Right ventricle myocardium superior (tissue), 1 donor: ENCODE measurements around the gene COL8A1. TPM values are rescaled to one million over a fixed set of nuclear protein-coding genes. Genes with fewer than 3 reads are reported as not detected.
"Not testable (repeated sequence)": the region's sequence is repeated elsewhere in the genome, so short reads cannot be mapped to it uniquely, and the experiment has no call there.

Source experiments
- ATAC-seq: fragments of 200-7000 bp; cut with Tn5 transposase; one replicate; pipeline ENCODE4 v1.9.1; 2020; ENCODE audit warnings: mild to moderate bottlenecking; ENCODE audit not compliant: poor library complexity
- DNase-seq: peaks from one replicate; pipeline ENCODE4 v3.0.0-alpha.2; 2020
- intact Hi-C: fragments of 100-400 bp; cut with DNase I; formaldehyde crosslinking; loops from one replicate; pipeline ENCODE4 v1.11.2; 2022
- total RNA-seq: library from RNA; stranded (reverse); fragmentation: NEBNext Ultra II Directional; extraction: Animal tissue kit (Norgen Biotek cat#: 25700); gene quantifications from one replicate; pipeline ENCODE4 v1.2.1, GENCODE V29; 2021
- donor health status: DM: no; HTN: yes; CAD: no; lungs with severe emphysema.

Gene COL8A1
- total RNA-seq, 1 donor from 2014 or later = 9.4 TPM

DNA sequence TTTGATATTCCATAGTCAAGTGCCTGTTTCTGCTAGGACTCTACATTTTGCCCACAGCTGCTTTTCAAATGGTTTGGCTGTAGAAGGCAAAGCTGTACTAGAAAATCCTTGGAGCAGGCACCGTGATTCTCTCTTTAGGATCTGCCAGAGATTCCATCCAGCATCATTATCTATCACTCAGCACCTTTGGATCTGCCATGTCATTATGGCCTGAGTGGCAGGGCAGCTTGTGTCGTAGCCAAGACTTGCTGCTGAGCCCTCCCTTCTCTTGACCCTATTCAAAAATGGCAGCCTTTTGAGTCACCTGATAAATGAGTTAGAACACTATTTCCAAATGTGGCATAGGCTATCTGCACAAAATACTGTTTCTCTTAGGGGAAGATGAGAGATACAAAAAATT, 171.2 kb downstream of the COL8A1 start:
- intact Hi-C loops = no loop called here
- peak; percentile 76 for ATAC-seq

GRCh38 chr3:99810403-99810802, 172.0 kb downstream of the COL8A1 start:
- ATAC-seq (no peak), DNase-seq (no peak)
- intact Hi-C loops = loop anchor here (10.0 kb wide), 1 partner anchor 594 kb away; the partner anchor contains the start of genes LNP1 and TOMM70

More for the DNA sequence above, 171.2 kb downstream of the COL8A1 start:
- no peak for DNase-seq

DNA sequence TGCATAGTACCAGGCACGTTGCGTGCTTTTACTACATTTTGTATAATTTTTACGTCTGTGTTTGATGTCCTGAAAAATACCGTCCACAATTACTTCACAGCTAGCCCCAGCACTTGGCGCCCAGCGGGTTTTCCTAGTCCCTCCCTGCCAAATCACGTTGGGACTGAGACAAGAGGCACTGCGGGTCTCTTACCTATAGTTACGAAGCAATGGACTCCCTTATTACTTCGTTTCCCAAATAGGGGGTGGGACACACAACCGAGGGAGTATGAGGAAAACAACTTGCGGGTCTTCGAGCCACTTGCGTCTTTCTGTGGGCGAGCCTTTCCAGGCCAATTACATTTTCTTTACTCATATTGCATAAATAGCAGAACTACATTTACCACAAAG, 178.6 kb downstream of the COL8A1 start:
- ATAC-seq (peak; percentile 27), DNase-seq (no peak)
- intact Hi-C loops = loop anchor here (10.0 kb wide), 1 partner anchor 588 kb away; the partner anchor contains the start of genes LNP1 and TOMM70

DNA sequence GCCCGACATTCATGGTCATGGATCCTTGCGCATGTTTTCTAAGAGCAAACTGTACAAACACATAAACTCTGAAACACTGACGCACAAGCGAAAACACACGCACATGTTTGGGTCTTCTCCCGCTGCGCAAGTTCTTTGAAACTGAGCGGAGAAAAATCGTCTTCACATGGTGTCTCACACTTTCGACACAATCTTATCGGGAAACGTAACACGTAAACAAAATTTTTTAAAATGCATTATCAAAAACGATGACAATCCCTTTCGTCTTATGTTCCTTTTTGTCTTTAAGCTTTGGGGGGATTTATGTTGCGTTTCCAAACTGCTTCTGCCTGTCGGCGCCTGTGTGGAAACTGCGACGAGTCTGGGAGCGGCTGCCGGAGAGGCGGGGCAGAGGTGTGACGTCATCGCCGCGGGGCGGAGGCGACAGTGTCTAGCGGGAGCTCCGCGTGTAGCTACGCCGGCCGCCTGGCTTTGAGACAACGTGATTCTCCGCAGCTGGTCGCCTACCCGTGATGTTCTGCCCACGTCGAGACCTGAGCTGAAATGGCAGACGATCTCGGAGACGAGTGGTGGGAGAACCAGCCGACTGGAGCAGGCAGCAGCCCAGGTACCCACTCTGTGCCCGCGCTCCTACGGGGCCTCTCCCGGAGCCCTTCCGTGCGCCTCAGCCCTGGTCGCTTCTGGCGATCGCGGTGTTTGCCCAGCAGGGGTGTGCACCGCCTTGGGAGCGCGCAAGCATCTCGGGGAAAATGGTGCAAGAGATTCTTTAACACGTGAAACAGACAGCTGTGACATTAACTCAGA, 179.2 kb downstream of the COL8A1 start, which contains the start of gene CMSS1:
Gene CMSS1 (plus strand): TSS at position 426 of the 804 bp plus-strand sequence.
- peak; percentile 99 for ATAC-seq
- intact Hi-C loops = loop anchor here (10.0 kb wide), 1 partner anchor 587 kb away; the partner anchor contains the start of genes LNP1 and TOMM70
- DNase-seq = peak; percentile 98

- intact Hi-C loops = loop anchor here (10.0 kb wide), 1 partner anchor 586 kb away; the partner anchor contains the start of genes LNP1 and TOMM70
Measured at GRCh38 chr3:99818818-99819217, 180.4 kb downstream of the COL8A1 start.

DNA sequence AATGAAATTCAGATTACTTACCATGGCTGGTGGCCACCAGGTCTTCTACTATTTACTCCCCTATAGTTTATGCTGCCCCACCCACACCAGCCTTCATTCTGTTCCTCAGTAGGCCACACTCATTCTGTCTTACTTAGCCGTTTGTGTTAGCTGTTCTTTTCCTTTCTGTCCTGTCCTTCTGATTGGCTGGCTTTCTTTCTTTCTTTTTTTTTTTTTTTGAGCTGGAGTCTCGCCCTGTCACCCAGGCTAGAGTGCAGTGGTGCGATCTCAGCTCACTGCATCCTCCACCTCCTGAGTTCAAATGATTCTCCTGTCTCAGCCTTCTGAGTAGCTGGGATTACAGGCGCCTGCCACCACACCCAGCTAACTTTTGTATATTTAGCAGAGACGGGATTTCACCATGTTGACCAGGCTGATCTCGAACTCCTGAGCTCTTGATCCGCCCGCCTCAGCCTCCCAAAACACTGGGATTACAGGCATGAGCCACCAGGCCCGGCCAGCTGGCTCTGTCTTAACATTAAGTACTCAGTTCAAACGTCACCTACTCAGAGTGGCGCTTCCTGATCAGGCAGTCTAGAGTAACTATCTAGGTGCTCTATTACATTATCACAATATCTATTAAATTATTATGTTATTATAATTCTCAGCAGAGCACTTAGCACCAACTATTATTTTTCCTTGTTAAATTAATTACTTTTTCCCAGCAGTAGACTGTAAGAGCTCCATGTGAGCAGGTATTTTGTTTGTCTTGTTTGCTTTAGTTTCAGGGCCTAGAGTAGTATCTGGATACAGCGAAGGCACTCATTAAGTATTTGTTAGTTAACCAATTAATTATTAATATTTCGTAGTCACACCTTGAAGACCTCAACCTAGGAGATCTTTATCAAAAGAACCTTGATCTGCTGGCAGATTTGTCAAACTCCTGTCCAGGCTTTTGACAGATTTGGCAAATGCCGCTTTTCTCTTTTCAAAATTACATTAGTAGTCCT, 185.6 kb downstream of the COL8A1 start:
- intact Hi-C loops = no loop called here
- ATAC-seq (no peak), DNase-seq (no peak)

More at GRCh38 chr3:99818818-99819217, 180.4 kb downstream of the COL8A1 start:
- ATAC-seq (no peak), DNase-seq (no peak)

DNA sequence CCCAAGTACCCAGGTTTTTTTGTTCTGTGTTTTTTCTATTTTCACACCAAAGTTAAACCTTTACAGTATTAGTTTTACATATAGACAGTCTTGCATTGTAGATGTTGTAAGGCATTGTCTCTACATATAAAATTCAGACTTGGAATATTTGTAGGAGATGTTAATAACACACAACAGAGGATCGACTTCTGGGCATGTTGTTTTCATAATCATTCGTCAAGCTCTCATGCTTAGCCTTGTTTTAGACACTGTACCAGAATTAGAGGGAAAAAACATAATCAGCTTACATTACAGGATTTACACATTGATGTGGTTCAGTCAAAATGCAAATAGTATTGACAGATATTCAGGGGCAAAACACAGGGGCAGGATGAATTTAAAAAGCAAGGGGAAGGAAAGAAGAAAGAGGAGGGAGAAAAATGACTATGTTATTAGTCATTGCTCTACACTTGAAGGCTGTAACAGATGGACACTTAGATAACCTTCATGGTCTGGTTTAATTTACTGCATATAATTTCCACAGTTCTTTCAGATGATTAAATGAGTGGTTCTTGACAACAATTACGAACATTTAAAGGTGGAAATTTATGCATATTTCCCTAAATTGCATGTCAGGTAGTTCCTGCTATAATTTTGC, 186.7 kb downstream of the COL8A1 start:
- intact Hi-C loops = no loop called here
- DNase-seq (no peak), ATAC-seq (no peak)

DNA sequence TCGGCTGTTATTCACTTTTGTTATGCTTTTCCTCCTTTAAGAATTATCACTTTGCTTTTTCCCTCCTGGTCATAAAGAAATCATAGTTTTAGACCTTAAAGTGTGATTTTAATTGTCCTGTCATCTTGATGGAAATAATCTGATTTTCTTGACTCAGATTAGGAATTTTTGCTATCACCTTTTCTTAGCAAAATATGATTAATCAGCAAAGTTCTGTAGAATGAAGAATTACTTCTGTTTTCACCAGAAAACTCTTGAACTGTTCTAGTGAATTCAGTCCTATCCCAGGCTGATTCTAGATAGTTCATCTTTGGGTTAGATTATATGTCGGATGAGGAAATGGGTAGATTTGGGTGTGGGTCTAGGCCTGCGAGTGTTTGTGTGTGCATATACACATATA, 191.4 kb downstream of the COL8A1 start:
- intact Hi-C loops = no loop called here
- no peak for DNase-seq
- no peak for ATAC-seq

DNA sequence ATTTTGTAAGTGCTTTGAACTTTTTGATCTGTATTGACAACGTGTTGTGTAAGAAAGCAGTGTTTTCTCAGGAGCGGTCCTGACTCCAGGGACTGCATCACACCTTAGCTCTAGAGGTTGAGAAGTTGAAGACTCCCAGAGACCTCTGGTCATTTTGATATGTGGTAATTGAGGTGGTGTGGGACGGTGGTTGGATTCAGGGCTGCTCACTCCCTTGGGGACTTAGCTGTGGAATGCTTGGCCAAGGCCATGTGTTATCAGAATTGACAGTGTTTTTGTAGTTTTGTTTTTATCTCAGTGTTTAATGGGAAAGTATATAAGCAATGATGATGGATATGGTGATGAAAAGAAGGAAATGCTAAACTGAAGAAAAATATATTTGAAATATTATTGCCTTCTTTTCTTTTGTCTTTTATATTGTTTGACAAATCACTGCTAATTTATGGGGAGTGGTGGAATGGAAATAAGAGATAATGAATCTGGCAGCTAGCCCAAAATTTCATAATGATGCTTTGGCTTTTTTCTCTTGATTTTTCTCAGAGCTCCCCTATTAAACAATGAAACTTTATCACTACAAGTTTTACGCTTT, 195.3 kb downstream of the COL8A1 start:
- ATAC-seq (peak; percentile 34), DNase-seq (no peak)
- intact Hi-C loops = loop anchor here (2.0 kb wide), 1 partner anchor 757 kb away; no protein-coding TSS in a partner anchor

- ATAC-seq = no peak
- DNase-seq = no peak
- intact Hi-C loops = no loop called here
Measured at GRCh38 chr3:99834211-99834957, 196.0 kb downstream of the COL8A1 start.

GRCh38 chr3:99836681-99837080, 198.3 kb downstream of the COL8A1 start:
- no peak for DNase-seq
- intact Hi-C loops = loop anchor here (5.0 kb wide), 1 partner anchor 416 kb away; no protein-coding TSS in a partner anchor
- no peak for ATAC-seq

DNA sequence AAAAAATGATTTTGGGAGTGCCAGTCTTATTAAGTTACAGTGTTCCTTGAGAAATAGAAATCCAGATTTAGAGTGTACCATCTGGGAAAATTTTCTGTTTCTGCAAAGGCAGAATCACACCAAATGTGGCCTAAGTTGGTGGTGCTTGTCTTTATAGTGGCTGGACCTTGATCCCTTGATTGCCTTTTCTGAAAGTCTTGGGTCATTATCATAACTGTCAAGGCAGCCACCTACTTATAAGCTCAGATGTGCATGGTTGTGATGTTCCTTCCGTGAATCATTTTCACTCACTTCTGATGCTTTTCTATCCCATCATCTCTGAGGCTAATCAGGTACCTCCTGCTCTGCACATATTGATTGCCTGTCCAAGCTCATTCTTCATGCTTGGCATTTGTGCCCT, 199.3 kb downstream of the COL8A1 start:
- no peak for ATAC-seq
- intact Hi-C loops = loop anchor here (5.0 kb wide), 1 partner anchor 415 kb away; no protein-coding TSS in a partner anchor
- DNase-seq = no peak

- ATAC-seq = no peak
- intact Hi-C loops = loop anchor here (5.0 kb wide), 1 partner anchor 414 kb away; no protein-coding TSS in a partner anchor
- no peak for DNase-seq
Measured at GRCh38 chr3:99838755-99839154, 200.4 kb downstream of the COL8A1 start.

DNA sequence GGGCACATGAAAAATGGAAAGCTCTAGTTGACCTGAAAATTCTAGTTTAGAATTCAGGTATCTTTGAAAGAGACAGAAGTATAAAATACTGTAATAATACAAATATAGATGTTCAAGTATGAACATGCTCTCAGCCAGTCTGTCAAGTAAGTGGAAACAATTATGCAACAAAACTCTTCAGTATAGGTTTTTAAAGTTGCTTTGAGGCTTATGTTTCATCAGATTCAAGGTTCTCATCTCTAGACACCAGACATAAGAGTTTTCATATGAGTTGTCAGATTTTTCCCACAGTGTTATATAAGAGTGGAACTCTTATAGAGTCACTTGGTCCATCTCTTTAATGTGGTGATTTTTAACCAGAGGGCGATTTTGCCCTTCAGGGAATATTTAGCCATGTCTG, 201.2 kb downstream of the COL8A1 start:
- ATAC-seq (no peak), DNase-seq (no peak)
- intact Hi-C loops = loop anchor here (5.0 kb wide), 1 partner anchor 413 kb away; no protein-coding TSS in a partner anchor

GRCh38 chr3:99841949-99842348, 203.6 kb downstream of the COL8A1 start:
- DNase-seq, ATAC-seq, intact Hi-C loops: not testable (repeated sequence)

GRCh38 chr3:99842826-99843589, 204.6 kb downstream of the COL8A1 start:
- intact Hi-C loops = no loop called here
- peak; percentile 83 for ATAC-seq

More at GRCh38 chr3:99842826-99843589, 204.6 kb downstream of the COL8A1 start:
- no peak for DNase-seq
